HCT116 (cell line): Measurements from ENCODE around the gene PPY. TPM values are rescaled to one million over a fixed set of nuclear protein-coding genes. Genes with fewer than 3 reads are reported as not detected.

Experiments used
- ATAC-seq: fragments of 200-7000 bp; cut with Tn5 transposase; 2 replicates; pipeline ENCODE4 v1.9.1; 2020; ENCODE audit warnings: mild to moderate bottlenecking, moderate library complexity
- BruUV-seq: library from RNA; stranded (reverse); fragments of 400-500 nt; replicated peaks from 2 replicates; lab custom pipeline; 2021; lab: Mats Ljungman, UMichigan
- CTCF ChIA-PET: fragments of 300-600 bp; sonication (Branson Sonifier 250); formaldehyde crosslinking; loops from one replicate; lab custom pipeline; 2021; ENCODE audit warnings: antibody characterized with exemption; lab: Charles Lee
- POLR2A ChIA-PET: fragments of 300-600, 350-600 bp; sonication (Branson Sonifier 250); formaldehyde crosslinking; loops from one replicate; lab custom pipeline; 2021; ENCODE audit warnings: antibody characterized with exemption; lab: Charles Lee
- RAD21 ChIA-PET, 2 experiments: fragments of 300-600 bp; sonication (Branson Sonifier 250); formaldehyde crosslinking; loops; one replicate each; lab custom pipeline; 2023; ENCODE audit warnings: low total read pairs in 2 of 2; ENCODE audit not compliant: uncharacterized antibody in 2 of 2, unreplicated experiment in 2 of 2, low non-redundant PET in 1 of 2; lab: Charles Lee
- DNase-seq: peaks from one replicate; pipeline ENCODE4 v3.0.0-alpha.2; 2010; ENCODE audit warnings: low read depth, low spot score
- H2AFZ ChIP-seq: fragments of 200-600 bp; shearing (Covaris generic), sonication (generic); 2 replicates; pipeline ENCODE4 v1.6.1; 2017; ENCODE audit warnings: low read depth, mixed run types, mixed read lengths, antibody characterized with exemption, low read length; ENCODE audit not compliant: poor library complexity, severe bottlenecking
- H3K27ac ChIP-seq: 2 replicates; pipeline ENCODE4 v1.5.1; 2012; ENCODE audit warnings: low read depth, low read length
- H3K27me3 ChIP-seq: fragments of 200-600 bp; sonication (generic); 2 replicates; pipeline ENCODE4 v1.6.1; 2016; ENCODE audit warnings: mixed run types, low read length, mixed read lengths; ENCODE audit not compliant: insufficient read depth
- H3K36me3 ChIP-seq, 2 experiments: fragments of 200-500 bp in 1 of 2; fragments of 200-600 bp in 1 of 2; sonication (Bioruptor generic) in 1 of 2; sonication (generic) in 1 of 2; 2 replicates each; pipeline versions ENCODE4 v1.5.1 to v1.6.1; 2014 to 2016; ENCODE audit warnings: low read length in 2 of 2, inconsistent platforms in 1 of 2, mixed read lengths in 1 of 2, mixed run types in 1 of 2; ENCODE audit not compliant: insufficient read depth in 2 of 2, control insufficient read depth in 1 of 2
- H3K4me1 ChIP-seq, 2 experiments: fragments of 200-600 bp in 1 of 2; sonication (generic) in 1 of 2; 2 replicates each; pipeline versions ENCODE4 v1.5.1 to v1.6.1; 2012 to 2017; ENCODE audit warnings: low read length in 2 of 2, inconsistent platforms in 1 of 2, mild to moderate bottlenecking in 1 of 2, mixed read lengths in 1 of 2, mixed run types in 1 of 2, moderate library complexity in 1 of 2; ENCODE audit not compliant: insufficient read depth in 2 of 2, control insufficient read depth in 1 of 2
- H3K4me2 ChIP-seq: fragments of 200-600 bp; sonication (generic); 2 replicates; pipeline ENCODE4 v1.6.1; 2017; ENCODE audit warnings: mixed run types, low read length, mixed read lengths
- H3K4me3 ChIP-seq, 2 experiments: fragments of 200-600 bp in 1 of 2; sonication (generic) in 1 of 2; replicated peaks in 1 of 2; 2 replicates each; pipeline ENCODE4 v1.5.1; 2011 to 2016; ENCODE audit warnings: low read length in 2 of 2, control low read depth in 1 of 2, low read depth in 1 of 2, mild to moderate bottlenecking in 1 of 2, mixed read lengths in 1 of 2, mixed run types in 1 of 2
- H3K79me2 ChIP-seq: fragments of 200-600 bp; sonication (generic); 2 replicates; pipeline ENCODE4 v1.6.1; 2017; ENCODE audit warnings: mild to moderate bottlenecking, mixed run types, low read length, moderate library complexity, mixed read lengths; ENCODE audit not compliant: insufficient read depth
- H3K9ac ChIP-seq: fragments of 200-600 bp; sonication (generic); 2 replicates; pipeline ENCODE4 v1.6.1; 2016; ENCODE audit warnings: low read length, mixed read lengths
- H3K9me2 ChIP-seq: fragments of 200-600 bp; sonication (generic), shearing (Covaris generic); 2 replicates; pipeline ENCODE4 v1.6.1; 2017; ENCODE audit warnings: mixed run types, mild to moderate bottlenecking, moderate library complexity; ENCODE audit not compliant: insufficient read depth
- H3K9me3 ChIP-seq, 2 experiments: fragments of 200-500 bp in 1 of 2; fragments of 200-600 bp in 1 of 2; sonication (Bioruptor generic) in 1 of 2; sonication (generic) in 1 of 2; 2 replicates each; pipeline ENCODE4 v1.6.1; 2014 to 2017; ENCODE audit warnings: low read length in 2 of 2, mixed read lengths in 2 of 2, inconsistent platforms in 1 of 2, low read depth in 1 of 2, mild to moderate bottlenecking in 1 of 2, mixed run types in 1 of 2, moderate library complexity in 1 of 2; ENCODE audit not compliant: control insufficient read depth in 1 of 2, insufficient read depth in 1 of 2
- H4K20me1 ChIP-seq: fragments of 200-600 bp; sonication (generic), shearing (Covaris generic); 2 replicates; pipeline ENCODE4 v1.6.1; 2017; ENCODE audit warnings: mixed run types, mild to moderate bottlenecking, moderate library complexity; ENCODE audit not compliant: insufficient read depth
- CBX3 ChIP-seq: IDR thresholded peaks from 2 replicates; pipeline ENCODE4 v1.6.1; 2012; ENCODE audit warnings: low read depth
- CEBPB ChIP-seq: IDR thresholded peaks from 2 replicates; pipeline ENCODE4 v1.6.1; 2012; ENCODE audit warnings: low read depth
- EGR1 ChIP-seq: IDR thresholded peaks from 2 replicates; pipeline ENCODE4 v1.6.1; 2012; ENCODE audit warnings: low read depth
- ELF1 ChIP-seq: IDR thresholded peaks from 2 replicates; pipeline ENCODE4 v1.6.1; 2012; ENCODE audit warnings: low read depth, borderline replicate concordance
- EZH2 ChIP-seq: fragments of 200-600 bp; sonication (generic); IDR thresholded peaks from 2 replicates; pipeline ENCODE4 v1.6.1; 2017; ENCODE audit warnings: antibody characterized with exemption, mixed run types
- POLR2A ChIP-seq: IDR thresholded peaks from 2 replicates; pipeline ENCODE4 v1.7.0; 2011; ENCODE audit warnings: borderline replicate concordance; ENCODE audit not compliant: insufficient read depth, insufficient read length; ENCODE audit errors: extremely low read depth
- POLR2AphosphoS5 ChIP-seq: IDR thresholded peaks from 2 replicates; pipeline ENCODE4 v1.6.1; 2011; ENCODE audit warnings: mild to moderate bottlenecking, low read depth, low read length, moderate library complexity
- SRF ChIP-seq: IDR thresholded peaks from 2 replicates; pipeline ENCODE4 v1.6.1; 2012; ENCODE audit warnings: low read depth
- TCF7L2 ChIP-seq: IDR thresholded peaks from 2 replicates; pipeline ENCODE4 v1.7.0; 2011; ENCODE audit warnings: borderline replicate concordance, inconsistent platforms; ENCODE audit not compliant: insufficient read depth, insufficient read length; ENCODE audit errors: extremely low read depth
- ZFX ChIP-seq: fragments of 450-650 bp; IDR thresholded peaks from 2 replicates; pipeline ENCODE4 v1.6.1; 2017
- ZNF274 ChIP-seq: fragments of 200-500 bp; sonication (Bioruptor generic); IDR thresholded peaks from 2 replicates; pipeline ENCODE4 v1.6.1; 2014; ENCODE audit warnings: mild to moderate bottlenecking, low read depth, low read length, inconsistent platforms
- intact Hi-C: fragments of 100-400 bp; cut with micrococcal nuclease; formaldehyde crosslinking; loops from 2 replicates; pipeline ENCODE4 v1.10.0; 2022
- total RNA-seq: library from RNA; stranded (reverse); gene quantifications from one replicate; pipeline ENCODE4 v1.2.1, GENCODE V29; 2021; ENCODE audit not compliant: unreplicated experiment
- TF ChIP-seq, protein P1 (sequence below): IDR thresholded peaks from 2 replicates; pipeline ENCODE4 v1.6.1; 2012
- TF ChIP-seq, protein P2 (sequence below), 3 experiments: fragments of 200-600 bp in 1 of 3; sonication (generic) in 1 of 3; IDR thresholded peaks in 2 of 3; conservative IDR thresholded peaks in 1 of 3; 2 replicates each; pipeline ENCODE4 v1.5.1; 2012 to 2017; ENCODE audit warnings: low read depth in 2 of 3, low read length in 2 of 3, antibody characterized with exemption in 1 of 3, borderline replicate concordance in 1 of 3, control low read depth in 1 of 3, mild to moderate bottlenecking in 1 of 3, mixed read lengths in 1 of 3, mixed run types in 1 of 3, moderate library complexity in 1 of 3; ENCODE audit not compliant: insufficient read depth in 1 of 3

The PPY gene
- total RNA-seq, 1 experiment from 2014 or later: not detected

DNA sequence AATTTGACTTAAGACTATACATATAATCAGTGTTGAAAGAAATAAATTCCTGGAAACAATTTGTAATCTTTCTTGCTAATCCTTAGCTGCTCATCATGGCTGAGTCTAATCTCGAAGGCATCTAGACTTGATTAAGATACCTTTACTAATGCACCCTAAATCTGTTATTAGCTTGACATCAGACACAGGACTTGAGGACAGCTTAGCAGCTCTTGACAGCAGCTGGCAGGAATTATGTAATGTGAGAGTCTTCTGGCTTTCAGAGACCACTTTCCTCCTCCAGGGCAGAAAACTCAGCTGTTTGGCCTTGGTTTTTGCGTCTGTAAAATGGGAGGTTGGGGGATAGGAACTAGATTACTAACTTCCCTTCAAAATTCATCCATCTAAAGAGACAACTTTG is 27.8 kb downstream of the PPY start:
- no peaks in the 10 kb centered on the region for H4K20me1 ChIP-seq
- ATAC-seq: no peak
- intact Hi-C loops: no loop called here
- no peaks in the 10 kb centered on the region for H3K79me2 ChIP-seq
- no peaks in the 10 kb centered on the region for H3K9me2 ChIP-seq
- no peak overlapping the region for H3K27ac ChIP-seq
- H3K4me3 ChIP-seq: no peak overlapping the region
- CTCF ChIA-PET: interaction anchor here (1.0 kb wide), 1 partner anchor 29 kb away, joined by 3 read pairs; no protein-coding TSS in a partner anchor
- no peaks in the 10 kb centered on the region for H3K36me3 ChIP-seq
- RAD21 ChIA-PET: interaction anchor here in 1 of 2 experiments (0.5 kb wide), 1 partner anchor 165 kb away, joined by 3 read pairs; no protein-coding TSS in a partner anchor
- POLR2A ChIA-PET: no interaction called here
- H3K27me3 ChIP-seq: no peaks in the 10 kb centered on the region
- BruUV-seq: no TSS peak
- no peaks in the 10 kb centered on the region for H3K9me3 ChIP-seq
- H3K4me2 ChIP-seq: no peak overlapping the region
- DNase-seq: no peak
- H3K9ac ChIP-seq: no peak overlapping the region
- no peak overlapping the region for H2AFZ ChIP-seq
- peaks cover 0 to 3% of the 10 kb centered on the region in 2 experiments; a peak in 1 of 4 replicates for H3K4me1 ChIP-seq
- TF ChIP-seq, protein P1, sequence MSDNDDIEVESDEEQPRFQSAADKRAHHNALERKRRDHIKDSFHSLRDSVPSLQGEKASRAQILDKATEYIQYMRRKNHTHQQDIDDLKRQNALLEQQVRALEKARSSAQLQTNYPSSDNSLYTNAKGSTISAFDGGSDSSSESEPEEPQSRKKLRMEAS: no peak
- TF ChIP-seq ZNF274 (no peak), CEBPB (no peak), POLR2A (no peak), EGR1 (no peak), CBX3 (no peak), ZFX (no peak), SRF (no peak), ELF1 (no peak), POLR2AphosphoS5 (no peak), TCF7L2 (no peak), EZH2 (no peak)
- TF ChIP-seq, protein P2, sequence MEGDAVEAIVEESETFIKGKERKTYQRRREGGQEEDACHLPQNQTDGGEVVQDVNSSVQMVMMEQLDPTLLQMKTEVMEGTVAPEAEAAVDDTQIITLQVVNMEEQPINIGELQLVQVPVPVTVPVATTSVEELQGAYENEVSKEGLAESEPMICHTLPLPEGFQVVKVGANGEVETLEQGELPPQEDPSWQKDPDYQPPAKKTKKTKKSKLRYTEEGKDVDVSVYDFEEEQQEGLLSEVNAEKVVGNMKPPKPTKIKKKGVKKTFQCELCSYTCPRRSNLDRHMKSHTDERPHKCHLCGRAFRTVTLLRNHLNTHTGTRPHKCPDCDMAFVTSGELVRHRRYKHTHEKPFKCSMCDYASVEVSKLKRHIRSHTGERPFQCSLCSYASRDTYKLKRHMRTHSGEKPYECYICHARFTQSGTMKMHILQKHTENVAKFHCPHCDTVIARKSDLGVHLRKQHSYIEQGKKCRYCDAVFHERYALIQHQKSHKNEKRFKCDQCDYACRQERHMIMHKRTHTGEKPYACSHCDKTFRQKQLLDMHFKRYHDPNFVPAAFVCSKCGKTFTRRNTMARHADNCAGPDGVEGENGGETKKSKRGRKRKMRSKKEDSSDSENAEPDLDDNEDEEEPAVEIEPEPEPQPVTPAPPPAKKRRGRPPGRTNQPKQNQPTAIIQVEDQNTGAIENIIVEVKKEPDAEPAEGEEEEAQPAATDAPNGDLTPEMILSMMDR (IDR thresholded peaks at IDR 0.05 in 2 of 3, conservative IDR thresholded peaks at IDR 0.05 in 1 of 3; ENCODE audit: borderline replicate concordance in 1 of 3, insufficient read depth in 1 of 3, low read depth in 2 of 3, low read length in 2 of 3): no peak
